Measurements from ENCODE around the gene KIF1A.

DNA sequence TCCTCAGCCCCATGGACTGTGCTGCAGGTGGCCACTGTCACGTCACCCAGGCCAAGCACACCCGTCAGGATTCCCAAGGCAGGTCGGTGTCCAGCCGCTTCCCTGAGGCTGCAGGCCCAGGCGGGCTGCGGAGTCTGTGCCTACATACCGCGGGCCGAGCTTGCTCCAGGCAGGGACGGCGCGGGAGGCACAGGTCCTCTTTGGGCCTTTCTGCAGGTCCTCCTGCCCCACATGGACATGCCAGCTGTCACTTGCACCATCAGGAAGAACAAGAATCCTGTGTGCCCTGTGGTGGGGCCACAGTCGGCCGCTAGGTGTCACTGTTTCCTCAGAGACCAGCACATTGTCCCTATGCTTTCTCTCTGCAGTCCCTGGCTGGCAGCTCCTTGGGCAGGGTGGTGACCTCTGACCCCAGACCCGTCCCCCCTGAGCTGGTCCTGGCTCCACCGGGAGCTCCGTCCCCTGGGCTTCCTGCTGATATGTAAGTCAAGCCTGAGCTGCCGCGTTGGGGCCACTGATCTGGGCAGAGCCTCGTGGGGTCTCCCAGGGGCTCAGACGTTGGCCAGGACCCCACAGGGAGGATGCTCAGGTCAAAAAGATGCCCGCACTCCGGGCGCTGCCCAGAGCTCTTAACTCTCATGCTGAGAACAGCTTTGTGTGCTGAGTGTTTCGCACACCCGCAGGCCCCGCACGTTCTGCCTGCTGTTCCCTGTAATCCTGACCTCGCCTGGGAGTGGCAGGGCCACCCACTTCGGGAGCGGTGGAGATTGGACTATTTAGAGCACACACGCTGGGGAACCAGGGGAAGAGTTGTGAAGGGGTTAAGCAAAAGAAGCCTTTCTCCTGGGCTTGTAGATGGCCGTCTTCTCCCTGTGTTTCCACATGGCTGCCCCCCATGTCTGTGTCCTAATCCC, 31.3 kb upstream of the KIF1A start:
- peak; percentile 94 for TF ChIP-seq CTCF (IDR thresholded peaks at IDR 0.05)
- TF ChIP-seq EZH2 (IDR thresholded peaks at IDR 0.05) = no peak
